ENCODE measurements around the gene KDSR. TPM values are rescaled to one million over a fixed set of nuclear protein-coding genes. Genes with fewer than 3 reads are reported as not detected.
A peak's percentile ranks its signal among the peaks of the same experiment; 100 is the strongest.

Gene KDSR
- total RNA-seq, 2 donors from 2014 or later = 32.6 to 42.8 TPM

GRCh38 chr18:63326011-63326410 is 41.0 kb downstream of the KDSR start:
- no peak for ATAC-seq
- DNase-seq = no peak
- intact Hi-C loops (cut with DNase I, micrococcal nuclease) = no loop called here

GRCh38 chr18:63325086-63325686 is 41.8 kb downstream of the KDSR start:
- ATAC-seq = no peak
- DNase-seq = no peak
- intact Hi-C loops (cut with DNase I, micrococcal nuclease) = no loop called here

GRCh38 chr18:63322908-63323634 is 43.9 kb downstream of the KDSR start:
- peak; percentile 50 to 53 for DNase-seq
- peak; percentile 33 for ATAC-seq
- intact Hi-C loops (cut with DNase I, micrococcal nuclease) = loop anchor here (5.0 kb wide), 2 partner anchors 191 to 306 kb away; no protein-coding TSS in a partner anchor

- intact Hi-C loops (cut with DNase I, micrococcal nuclease) = loop anchor here (5.0 kb wide), 2 partner anchors 190 to 305 kb away; no protein-coding TSS in a partner anchor
- DNase-seq = no peak
- ATAC-seq = no peak
Measured at GRCh38 chr18:63322206-63322605, 44.8 kb downstream of the KDSR start.

- intact Hi-C loops (cut with DNase I, micrococcal nuclease) = loop anchor here (5.0 kb wide), 2 partner anchors 189 to 304 kb away; no protein-coding TSS in a partner anchor
- ATAC-seq (no peak), DNase-seq (no peak)
Measured at GRCh38 chr18:63321291-63321690, 45.7 kb downstream of the KDSR start.

GRCh38 chr18:63320975-63321265 is 46.1 kb downstream of the KDSR start:
- intact Hi-C loops (cut with DNase I, micrococcal nuclease) = loop anchor here (5.0 kb wide), 2 partner anchors 189 to 304 kb away; no protein-coding TSS in a partner anchor
- peak in 1 of 2 donors; percentile 76 for DNase-seq

GRCh38 chr18:63320123-63320974 is 46.7 kb downstream of the KDSR start:
- peak; percentile 88 to 89 for DNase-seq
- ATAC-seq = peak; percentile 67
- intact Hi-C loops (cut with DNase I, micrococcal nuclease) = loop anchor here (5.0 kb wide), 2 partner anchors 188 to 303 kb away; no protein-coding TSS in a partner anchor

More at GRCh38 chr18:63320975-63321265, 46.1 kb downstream of the KDSR start:
- ATAC-seq = peak; percentile 47

- ATAC-seq = peak; percentile 17
- intact Hi-C loops (cut with DNase I, micrococcal nuclease) = loop anchor here (5.0 kb wide), 2 partner anchors 187 to 302 kb away; no protein-coding TSS in a partner anchor
- DNase-seq = peak in 1 of 2 donors; percentile 55
Measured at GRCh38 chr18:63319383-63320122, 47.5 kb downstream of the KDSR start, which contains the start of gene BCL2. BCL2 (minus strand) TSS chr18:63319769.

GRCh38 chr18:63318889-63319382 is 48.1 kb downstream of the KDSR start:
- intact Hi-C loops (cut with DNase I, micrococcal nuclease) = no loop called here
- ATAC-seq = no peak
- DNase-seq = no peak

GRCh38 chr18:63317982-63318888 is 48.8 kb downstream of the KDSR start:
- intact Hi-C loops (cut with DNase I, micrococcal nuclease) = no loop called here
- peak; percentile 83 to 85 for DNase-seq
- peak; percentile 59 for ATAC-seq

- ATAC-seq (no peak), DNase-seq (no peak)
- intact Hi-C loops (cut with DNase I, micrococcal nuclease) = no loop called here
Measured at GRCh38 chr18:63317556-63317946, 49.5 kb downstream of the KDSR start.

GRCh38 chr18:63316612-63317555 is 50.1 kb downstream of the KDSR start:
- intact Hi-C loops (cut with DNase I, micrococcal nuclease) = no loop called here
- no peak for DNase-seq
- no peak for ATAC-seq

GRCh38 chr18:63315876-63316275 is 51.1 kb downstream of the KDSR start:
- DNase-seq = no peak
- intact Hi-C loops (cut with DNase I, micrococcal nuclease) = no loop called here
- no peak for ATAC-seq

GRCh38 chr18:63315131-63315662 is 51.8 kb downstream of the KDSR start:
- no peak for DNase-seq
- ATAC-seq = no peak
- intact Hi-C loops (cut with DNase I, micrococcal nuclease) = no loop called here

GRCh38 chr18:63314062-63314790 is 52.8 kb downstream of the KDSR start:
- intact Hi-C loops (cut with DNase I, micrococcal nuclease) = no loop called here
- DNase-seq = no peak
- ATAC-seq = no peak

Data from left colon (tissue), 2 donors.